ENCODE measurements around the gene TMEM119.

Gene TMEM119

DNA sequence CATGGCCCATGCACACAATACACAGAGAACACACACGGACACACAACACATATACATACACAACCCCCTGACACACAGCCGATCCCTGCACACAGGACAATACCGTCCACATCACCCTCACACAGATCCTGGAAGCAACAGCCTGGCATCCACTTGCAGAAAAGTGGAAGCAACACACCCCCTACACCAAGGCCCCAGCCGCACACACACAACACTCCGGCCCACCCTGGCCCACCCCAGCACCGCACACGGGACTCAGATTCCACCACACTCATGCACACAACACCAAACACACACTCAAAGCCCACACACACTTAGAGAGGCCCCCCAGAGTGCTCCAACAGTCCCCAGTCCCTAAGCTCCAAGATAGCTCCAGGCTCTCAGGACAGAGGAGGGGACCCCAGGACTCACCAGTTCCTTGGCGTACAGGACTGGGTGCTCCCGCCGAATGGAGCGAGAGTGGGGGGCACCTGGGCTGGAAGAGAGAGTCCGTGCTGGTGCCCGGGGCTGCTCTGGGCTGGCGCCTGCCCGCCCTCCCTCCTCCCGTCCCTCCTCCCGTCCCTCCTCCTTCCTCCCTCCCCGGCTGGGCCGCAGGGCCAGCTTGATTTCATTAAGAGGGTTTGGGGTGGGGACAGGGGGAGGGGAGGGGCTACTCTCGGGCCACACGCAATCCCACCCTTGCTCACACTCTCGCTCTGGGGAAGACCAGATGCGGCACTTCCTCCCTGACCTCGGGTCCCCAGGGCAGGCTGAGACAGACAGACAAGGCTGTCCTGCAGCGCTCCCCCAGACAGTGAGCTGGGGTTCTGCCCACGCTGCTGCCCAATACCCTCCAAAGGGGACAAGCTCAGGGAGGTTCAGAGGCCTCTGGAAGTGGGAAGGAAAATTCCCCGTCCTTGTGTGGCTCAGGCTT lies at the start of gene TMEM119:
Gene TMEM119, minus strand, starts transcription at position 526 of the 913 bp plus-strand sequence. CDS start 5,701 bp downstream, outside the sequence.
- peak within 1 kb of the TSS; percentile 60 for H3K4me3 ChIP-seq (ENCODE audit: low read depth, low read length)
- DNase-seq (ENCODE audit: low read depth) = no peak

- H3K4me3 ChIP-seq (ENCODE audit: low read depth, low read length) = no peak overlapping the region
- DNase-seq (ENCODE audit: low read depth) = no peak
Measured at GRCh38 chr12:108646600-108647579, 49.0 kb upstream of the TMEM119 start.

DNA sequence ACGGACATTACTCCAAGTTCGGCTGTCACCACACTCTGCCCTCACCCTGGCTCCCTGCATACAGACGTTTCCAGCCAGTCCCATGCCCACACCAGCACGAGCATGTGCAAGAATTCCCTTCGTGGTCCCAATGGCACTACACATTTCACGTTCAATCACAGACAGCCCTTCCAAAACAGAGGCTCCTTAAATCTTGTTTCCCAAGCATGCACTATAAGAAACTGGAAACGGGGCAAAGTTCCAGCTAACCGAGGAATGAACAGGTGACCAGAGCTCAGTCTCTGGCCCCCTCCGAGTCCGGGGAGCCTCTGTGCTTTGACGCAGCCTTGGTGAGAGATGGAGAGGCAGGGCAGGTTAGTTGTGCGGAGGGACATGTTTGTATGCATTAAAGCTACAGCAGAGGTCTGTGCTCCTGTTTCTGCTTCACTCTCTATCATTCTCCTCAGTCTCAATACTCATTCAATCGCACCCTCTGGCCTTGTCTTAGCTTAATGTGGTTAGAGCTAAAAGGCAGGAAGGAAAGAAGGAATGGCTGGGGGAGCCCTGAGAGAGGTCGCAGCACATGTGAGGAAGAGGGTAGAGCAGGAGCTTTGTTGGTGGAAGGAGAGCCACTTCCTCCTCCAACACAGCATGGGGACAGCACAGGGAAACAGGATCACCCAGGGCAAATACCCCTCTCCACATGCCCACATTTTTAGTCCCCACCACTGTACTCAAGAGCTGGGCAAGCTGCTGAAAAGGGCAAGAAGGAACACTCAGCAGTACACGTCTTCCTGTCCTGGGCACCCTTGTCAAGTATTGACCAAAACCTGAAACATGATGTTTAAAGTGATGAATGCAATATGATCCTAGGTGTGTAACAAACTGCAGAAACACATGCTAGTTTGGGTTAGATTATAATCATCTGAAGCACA lies 48.1 kb upstream of the TMEM119 start:
- H3K4me3 ChIP-seq (ENCODE audit: low read depth, low read length) = no peak overlapping the region
- DNase-seq (ENCODE audit: low read depth) = no peak

DNA sequence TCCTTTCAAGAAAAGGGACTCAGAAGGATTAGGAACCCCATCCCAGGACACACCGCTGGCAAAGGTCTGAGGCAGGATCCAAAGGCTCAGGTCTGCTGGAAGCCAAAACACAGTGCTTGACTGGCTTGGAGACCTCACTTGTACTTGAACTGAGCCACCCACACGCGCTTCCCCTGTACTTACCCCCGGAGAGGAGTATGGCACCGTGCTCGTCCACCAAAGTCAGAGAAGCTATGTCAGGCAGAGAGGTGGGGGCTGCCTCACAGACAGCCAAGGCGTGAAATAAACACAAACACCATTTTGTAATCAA lies 46.9 kb upstream of the TMEM119 start:
- DNase-seq (ENCODE audit: low read depth) = no peak
- H3K4me3 ChIP-seq (ENCODE audit: low read depth, low read length) = no peak overlapping the region

DNA sequence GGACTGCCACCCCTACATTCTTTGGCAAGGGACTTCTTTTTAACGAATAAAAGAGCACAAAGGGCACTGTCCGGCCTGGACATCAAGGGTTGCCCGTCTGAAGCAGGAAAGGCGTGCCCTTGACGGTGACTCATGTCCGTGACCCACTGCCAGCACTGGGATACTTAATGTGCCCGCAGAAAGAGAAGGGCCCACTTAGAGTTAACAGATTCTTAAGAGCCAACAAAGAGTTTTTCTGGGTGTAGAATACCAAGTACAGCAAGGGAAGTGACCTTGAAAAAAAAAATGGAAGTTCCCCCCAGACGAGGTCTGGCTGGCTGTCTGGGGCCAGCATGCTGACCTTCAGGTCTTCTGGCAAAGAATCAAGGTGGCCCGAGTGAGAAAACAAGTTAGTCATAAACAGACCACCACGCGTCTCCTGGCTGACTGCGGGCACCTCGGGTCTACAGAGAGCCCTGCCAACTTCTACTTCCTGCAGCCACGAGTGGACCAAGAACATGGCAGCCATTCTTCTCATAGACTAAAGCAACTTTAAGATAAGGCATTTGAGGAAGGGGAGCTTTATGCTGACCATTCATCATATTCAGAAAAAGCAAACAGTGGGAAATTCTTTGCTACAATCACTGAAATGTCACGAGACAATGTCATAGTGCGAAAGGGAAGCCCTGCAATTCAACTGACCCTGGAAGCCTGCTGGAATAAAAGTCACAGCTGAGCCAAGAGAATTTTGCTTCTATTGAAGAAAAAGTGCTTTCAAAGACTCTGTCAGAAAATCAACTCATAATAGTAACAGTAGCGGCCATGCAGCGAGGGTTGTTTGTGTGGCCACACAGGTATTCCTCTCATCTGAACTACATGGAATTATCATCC lies 46.3 kb upstream of the TMEM119 start:
- no peak overlapping the region for H3K4me3 ChIP-seq (ENCODE audit: low read depth, low read length)
- DNase-seq (ENCODE audit: low read depth) = no peak

DNA sequence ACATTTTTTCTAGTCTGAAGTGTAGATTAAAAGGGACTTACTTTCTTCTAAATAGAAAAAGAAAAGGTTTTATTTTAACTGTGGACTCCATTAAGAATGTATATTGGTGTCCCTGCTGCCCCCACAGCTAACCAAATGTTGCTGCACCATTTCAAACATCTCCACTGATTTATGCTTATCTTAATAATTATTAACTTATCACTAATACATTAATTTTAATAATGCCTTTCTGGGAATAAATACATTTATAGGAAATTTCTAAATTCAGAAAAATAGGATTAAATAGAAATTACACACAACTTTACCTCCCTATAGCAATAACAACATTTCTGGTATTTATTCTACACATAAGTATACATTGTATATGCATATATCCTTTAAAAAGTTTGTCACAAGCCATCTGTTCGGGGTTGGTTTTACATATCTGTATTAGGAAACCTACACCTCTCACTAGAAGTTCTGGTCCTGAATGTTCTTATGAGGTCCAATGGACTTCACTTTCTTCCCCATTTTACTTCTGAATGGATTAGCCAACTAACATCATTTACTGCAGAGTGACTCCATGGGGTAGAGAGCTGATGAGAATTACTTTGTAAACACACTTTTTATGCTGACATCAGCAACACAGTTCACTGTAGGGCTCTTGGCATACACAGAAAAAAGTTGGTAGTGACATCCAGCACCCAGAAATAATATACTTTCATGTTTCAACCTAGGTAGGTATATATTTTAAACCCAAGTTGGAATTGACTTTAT lies 45.2 kb upstream of the TMEM119 start:
- DNase-seq (ENCODE audit: low read depth) = no peak
- H3K4me3 ChIP-seq (ENCODE audit: low read depth, low read length) = no peak overlapping the region

GRCh38 chr12:108642269-108642870 lies 44.5 kb upstream of the TMEM119 start:
- DNase-seq (ENCODE audit: low read depth) = peak; percentile 43
- no peak overlapping the region for H3K4me3 ChIP-seq (ENCODE audit: low read depth, low read length)

- DNase-seq (ENCODE audit: low read depth) = no peak
- H3K4me3 ChIP-seq (ENCODE audit: low read depth, low read length) = no peak overlapping the region
Measured at GRCh38 chr12:108641446-108642268, 43.8 kb upstream of the TMEM119 start.

DNA sequence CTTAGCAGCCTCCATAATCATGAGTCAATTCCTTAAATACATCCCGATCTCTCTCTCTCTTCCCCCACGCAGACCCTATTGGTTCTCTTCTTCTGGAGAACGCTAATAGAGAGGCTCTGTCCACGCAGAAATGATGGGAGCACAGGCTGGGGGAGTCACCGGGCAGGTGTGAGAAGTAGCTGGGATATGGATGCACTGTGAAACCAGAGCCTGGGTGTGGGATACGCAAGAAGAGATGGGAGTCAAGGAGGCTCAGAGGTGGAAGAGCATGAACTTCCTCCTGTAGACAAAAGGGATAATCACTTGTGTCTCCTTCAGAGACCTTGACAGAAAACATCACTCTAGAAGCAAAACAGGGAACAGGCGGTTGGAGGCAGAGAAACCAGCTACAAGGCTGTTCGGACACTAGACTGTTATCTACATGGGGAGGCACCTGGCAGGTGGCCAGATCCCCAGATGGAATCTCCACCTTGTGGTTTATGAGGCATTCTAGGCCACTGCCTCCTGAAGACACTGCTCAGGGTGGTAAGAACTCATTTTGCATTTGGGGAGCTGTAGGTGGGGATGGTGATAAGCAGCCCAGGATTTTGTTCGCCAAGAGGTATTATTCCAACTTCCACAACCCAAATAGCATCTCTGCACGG lies 43.0 kb upstream of the TMEM119 start:
- no peak for DNase-seq (ENCODE audit: low read depth)
- no peak overlapping the region for H3K4me3 ChIP-seq (ENCODE audit: low read depth, low read length)

DNA sequence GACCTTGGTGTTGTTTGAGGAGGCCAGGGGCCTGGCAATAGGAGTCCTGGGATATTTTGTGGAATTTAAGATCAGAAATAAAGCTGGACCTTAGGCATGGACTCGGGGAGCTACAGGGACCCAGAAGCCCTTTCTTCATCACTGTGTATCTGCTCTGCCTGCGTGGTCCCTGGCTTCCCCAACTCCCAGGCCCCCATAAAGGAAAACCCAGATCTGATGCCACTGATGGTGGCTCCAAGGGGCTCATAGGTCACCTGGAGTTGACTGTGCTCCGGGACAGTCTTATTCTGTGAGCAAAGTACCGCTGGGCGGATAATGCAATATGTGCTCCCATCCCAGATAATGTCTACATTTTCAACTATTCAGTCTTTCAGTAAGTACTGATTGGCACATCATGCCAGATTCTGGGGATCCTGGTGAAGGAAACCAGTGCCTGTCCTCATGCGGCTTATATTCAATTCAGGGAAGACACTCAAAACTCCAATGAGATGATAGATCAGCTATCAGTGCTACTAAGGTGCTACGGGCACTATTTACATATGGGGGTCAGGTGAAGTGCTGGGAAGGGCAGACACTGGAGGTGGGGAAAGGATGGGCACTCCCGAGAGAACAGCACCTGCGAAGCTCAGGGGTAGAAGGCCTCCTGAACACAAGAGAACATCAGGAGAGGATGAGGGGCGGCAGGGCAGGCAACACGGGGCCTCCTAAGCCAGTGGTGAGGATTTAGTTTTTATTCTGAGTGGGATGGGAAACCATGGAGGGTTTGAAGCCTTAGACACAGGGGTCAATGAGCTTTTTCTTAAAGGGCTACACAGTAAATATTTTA lies 41.3 kb upstream of the TMEM119 start:
- no peak overlapping the region for H3K4me3 ChIP-seq (ENCODE audit: low read depth, low read length)
- no peak for DNase-seq (ENCODE audit: low read depth)

DNA sequence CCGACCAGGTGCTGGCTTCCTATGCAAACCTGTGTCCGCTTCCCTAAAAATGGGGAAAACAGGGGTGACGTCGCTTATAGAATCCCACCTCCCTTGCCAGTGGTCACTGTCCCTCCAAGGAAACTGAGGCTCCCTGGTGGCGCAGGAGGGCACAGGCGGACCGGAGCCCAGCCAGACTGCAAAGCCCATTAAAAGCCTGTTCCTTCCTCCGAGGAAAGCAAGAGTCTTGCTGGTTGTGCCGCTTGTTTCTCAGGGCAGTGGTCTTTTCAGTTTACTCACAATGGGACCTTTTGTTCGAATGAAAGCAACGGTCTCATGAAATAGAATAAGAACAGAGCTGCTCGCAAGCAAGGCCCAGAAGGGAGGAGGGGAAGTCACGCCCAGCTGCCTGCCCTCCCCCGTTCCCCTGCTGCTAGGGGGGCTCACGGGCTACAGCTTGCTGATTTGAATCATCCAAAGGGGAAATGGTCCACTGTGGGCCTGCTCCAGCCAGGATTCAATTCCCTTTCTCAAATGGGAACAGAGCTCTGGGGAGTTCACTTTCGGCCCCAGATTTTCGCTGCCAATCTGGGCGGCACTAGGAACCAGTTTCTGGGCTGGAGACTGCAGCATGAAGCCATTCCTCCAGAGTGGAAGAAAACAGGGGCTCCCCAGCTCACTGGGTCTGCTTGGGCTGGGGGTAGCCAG lies 40.4 kb upstream of the TMEM119 start:
- H3K4me3 ChIP-seq (ENCODE audit: low read depth, low read length) = no peak overlapping the region
- no peak for DNase-seq (ENCODE audit: low read depth)

- no peak for DNase-seq (ENCODE audit: low read depth)
Measured at GRCh38 chr12:108637222-108637971, 39.5 kb upstream of the TMEM119 start.

DNA sequence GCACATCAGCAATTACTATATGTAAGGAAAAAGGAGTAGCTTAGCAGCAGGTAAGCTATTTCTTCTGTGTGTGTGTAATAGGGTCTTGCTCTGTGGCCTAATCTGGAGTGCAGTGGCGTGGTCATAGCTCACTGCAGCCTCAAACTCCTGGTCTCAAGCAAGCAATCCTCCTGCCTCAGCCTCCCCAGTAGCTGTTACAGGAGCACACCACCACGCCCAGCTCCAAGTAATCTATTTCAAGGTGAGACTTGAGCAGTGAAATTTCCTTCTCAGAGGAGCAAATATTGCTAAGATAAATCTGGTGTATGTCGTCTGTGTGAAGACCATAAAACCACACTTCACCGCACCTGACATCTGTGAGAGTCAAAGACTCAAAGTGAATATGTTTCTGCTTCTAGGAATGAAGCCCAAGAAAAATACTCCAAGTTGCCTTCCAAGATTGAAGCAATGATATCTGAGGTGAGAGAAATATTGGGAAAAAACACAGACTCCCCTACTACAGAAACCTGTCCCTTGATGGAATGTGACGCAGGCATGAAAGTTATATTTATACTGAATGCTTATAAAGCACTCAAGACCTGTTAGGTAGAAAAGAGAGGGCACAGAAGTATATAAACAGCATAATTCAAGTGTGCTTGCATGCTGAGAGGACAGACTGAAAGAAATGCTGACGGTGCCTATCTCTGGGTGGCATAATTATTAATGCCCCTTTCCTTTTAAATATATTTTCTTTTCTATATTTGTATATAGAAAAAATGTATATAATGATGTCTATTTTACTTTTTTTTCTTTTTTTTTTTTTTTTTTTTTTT lies 38.3 kb upstream of the TMEM119 start:
- H3K4me3 ChIP-seq (ENCODE audit: low read depth, low read length) = no peak overlapping the region
- no peak for DNase-seq (ENCODE audit: low read depth)

More at GRCh38 chr12:108637222-108637971, 39.5 kb upstream of the TMEM119 start:
- H3K4me3 ChIP-seq (ENCODE audit: low read depth, low read length) = no peak overlapping the region
